SU-DHL-6 (cell line): ENCODE data around the gene ACTR6.

Experiments used
- H2AFZ ChIP-seq: fragments of 200-600 bp; sonication (generic); 2 replicates; pipeline ENCODE4 v1.6.1; 2014; ENCODE audit warnings: low read depth, mild to moderate bottlenecking, moderate library complexity, mixed read lengths, antibody characterized with exemption, low read length; ENCODE audit not compliant: severe bottlenecking
- H3F3A ChIP-seq: fragments of 200-600 bp; shearing (Covaris generic); 2 replicates; pipeline ENCODE4 v1.6.0; 2016; ENCODE audit warnings: antibody characterized with exemption, mild to moderate bottlenecking; ENCODE audit not compliant: insufficient read depth
- H3K27ac ChIP-seq: fragments of 200-600 bp; sonication (generic); 2 replicates; pipeline ENCODE4 v1.5.1; 2016; ENCODE audit warnings: low read depth, mild to moderate bottlenecking, low read length, moderate library complexity, mixed read lengths
- H3K27me3 ChIP-seq: fragments of 200-600 bp; sonication (generic), shearing (Covaris generic); 2 replicates; pipeline ENCODE4 v1.6.0; 2014; ENCODE audit warnings: mild to moderate bottlenecking, low read length
- H3K36me3 ChIP-seq: fragments of 200-600 bp; sonication (generic); 2 replicates; pipeline ENCODE4 v1.6.1; 2014; ENCODE audit warnings: mild to moderate bottlenecking, low read length, mixed read lengths
- H3K4me2 ChIP-seq: fragments of 300-600, 200-600 bp; shearing (Covaris generic), sonication (generic); 2 replicates; pipeline ENCODE4 v1.6.0; 2014; ENCODE audit warnings: low read length, low read depth, mild to moderate bottlenecking; ENCODE audit not compliant: poor library complexity, severe bottlenecking
- H3K4me3 ChIP-seq: fragments of 200-600 bp; sonication (generic); 2 replicates; pipeline ENCODE4 v1.5.1; 2014; ENCODE audit warnings: antibody characterized with exemption, low read length, mild to moderate bottlenecking, mixed read lengths; ENCODE audit not compliant: insufficient read depth, poor library complexity, severe bottlenecking
- H3K79me2 ChIP-seq: fragments of 200-600 bp; sonication (generic); 2 replicates; pipeline ENCODE4 v1.6.1; 2014; ENCODE audit warnings: mild to moderate bottlenecking, low read length, moderate library complexity; ENCODE audit not compliant: insufficient read depth
- H3K9ac ChIP-seq: fragments of 200-600 bp; sonication (generic); 2 replicates; pipeline ENCODE4 v1.7.0; 2014; ENCODE audit warnings: mild to moderate bottlenecking, low read length
- H3K9me2 ChIP-seq: fragments of 200-600 bp; sonication (generic); replicated peaks from 2 replicates; pipeline ENCODE4 v1.6.1; 2014; ENCODE audit warnings: low read length; ENCODE audit not compliant: insufficient read depth
- H3K9me3 ChIP-seq: fragments of 200-600 bp; sonication (generic); 2 replicates; pipeline ENCODE4 v1.6.1; 2014; ENCODE audit warnings: low read length, mixed read lengths; ENCODE audit not compliant: insufficient read depth
- H4K20me1 ChIP-seq: fragments of 200-600 bp; sonication (generic); 2 replicates; pipeline ENCODE4 v1.6.1; 2014; ENCODE audit warnings: low read depth, mild to moderate bottlenecking, antibody characterized with exemption, low read length, moderate library complexity, mixed read lengths
- CTCF ChIP-seq: fragments of 200-600 bp; sonication (generic); IDR thresholded peaks from one replicate; pipeline ENCODE4 v1.5.1; 2017; ENCODE audit warnings: antibody characterized with exemption, mild to moderate bottlenecking, low read length, moderate library complexity; ENCODE audit not compliant: insufficient read depth, poor library complexity, severe bottlenecking
- EZH2phosphoT487 ChIP-seq: fragments of 200-600 bp; sonication (generic), shearing (Covaris generic); conservative IDR thresholded peaks from 2 replicates; pipeline ENCODE4 v1.6.1; 2018; ENCODE audit warnings: mild to moderate bottlenecking, antibody characterized with exemption, low read length, moderate library complexity, mixed read lengths

Gene ACTR6

GRCh38 chr12:100249941-100250340 is 49.3 kb downstream of the ACTR6 start:
- Histone ChIP-seq H3K79me2 (no peaks in the 10 kb centered on the region), H2AFZ (no peak overlapping the region), H4K20me1 (no peaks in the 10 kb centered on the region), H3K9me3 (no peaks in the 10 kb centered on the region), H3F3A (no peaks in the 10 kb centered on the region), H3K36me3 (no peaks in the 10 kb centered on the region), H3K9ac (no peak overlapping the region), H3K4me3 (no peak overlapping the region), H3K4me2 (no peak overlapping the region), H3K27ac (no peak overlapping the region), H3K9me2 (no peaks in the 10 kb centered on the region), H3K27me3 (no peaks in the 10 kb centered on the region)
- TF ChIP-seq CTCF (no peak), EZH2phosphoT487 (no peak)

DNA sequence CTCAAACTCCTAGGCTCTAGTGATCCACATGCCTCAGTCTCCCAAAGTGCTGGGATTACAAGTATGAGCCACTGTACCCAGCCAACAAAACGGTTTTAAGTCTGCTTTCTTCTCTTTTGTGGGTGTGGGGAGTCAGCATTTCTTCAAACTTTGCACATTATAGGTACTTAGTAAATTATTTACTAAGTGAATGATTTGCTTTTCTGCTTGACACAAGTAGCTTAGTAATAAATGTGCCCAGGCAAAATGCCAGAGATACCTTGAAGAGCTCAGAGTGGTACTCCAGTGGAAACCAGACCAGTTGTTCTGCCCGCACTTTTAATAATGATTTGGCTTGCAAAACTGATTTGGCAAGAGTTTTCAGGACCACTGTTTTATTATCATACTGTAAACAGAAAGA is 51.3 kb downstream of the ACTR6 start:
- Histone ChIP-seq H3K27ac (no peak overlapping the region), H3K9me3 (no peaks in the 10 kb centered on the region), H3K9me2 (no peaks in the 10 kb centered on the region)

DNA sequence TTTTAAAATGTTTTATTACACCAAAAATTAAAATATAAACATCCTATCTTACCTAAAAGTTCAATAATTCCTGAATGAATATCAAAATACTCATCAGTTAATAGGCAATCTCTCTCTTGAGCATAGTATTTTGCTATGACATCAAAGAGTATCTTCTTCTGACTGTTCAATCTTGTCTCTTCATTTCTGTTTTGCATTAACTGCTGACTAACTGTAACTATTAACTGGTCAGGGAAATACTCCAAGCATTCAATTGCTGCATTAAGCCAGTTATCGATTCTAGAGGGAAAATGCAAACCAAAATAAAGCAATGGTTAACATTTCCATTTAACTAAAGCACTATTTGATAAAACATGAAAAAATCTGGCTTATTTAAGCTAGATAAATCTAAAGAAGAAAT is 52.8 kb downstream of the ACTR6 start:
- no peak overlapping the region for H3K4me2 ChIP-seq
- no peaks in the 10 kb centered on the region for H3F3A ChIP-seq
- H3K4me3 ChIP-seq = no peak overlapping the region
- H3K9me2 ChIP-seq = no peaks in the 10 kb centered on the region
- no peak overlapping the region for H3K27ac ChIP-seq
- H2AFZ ChIP-seq = no peak overlapping the region
- no peaks in the 10 kb centered on the region for H3K27me3 ChIP-seq
- no peaks in the 10 kb centered on the region for H4K20me1 ChIP-seq
- no peak for TF ChIP-seq CTCF
- TF ChIP-seq EZH2phosphoT487 = no peak
- H3K36me3 ChIP-seq = no peaks in the 10 kb centered on the region
- H3K9ac ChIP-seq = no peak overlapping the region
- H3K79me2 ChIP-seq = no peaks in the 10 kb centered on the region
- no peaks in the 10 kb centered on the region for H3K9me3 ChIP-seq

More for the DNA sequence above, 51.3 kb downstream of the ACTR6 start:
- H3K79me2 ChIP-seq = no peaks in the 10 kb centered on the region
- H3K4me3 ChIP-seq = no peak overlapping the region
- TF ChIP-seq EZH2phosphoT487 = no peak
- TF ChIP-seq CTCF = no peak
- no peaks in the 10 kb centered on the region for H3F3A ChIP-seq
- H3K4me2 ChIP-seq = no peak overlapping the region
- no peaks in the 10 kb centered on the region for H4K20me1 ChIP-seq
- H3K9ac ChIP-seq = no peak overlapping the region
- H3K36me3 ChIP-seq = no peaks in the 10 kb centered on the region
- no peaks in the 10 kb centered on the region for H3K27me3 ChIP-seq
- H2AFZ ChIP-seq = no peak overlapping the region
